Measurements from ENCODE around the gene SUN5.
"Not testable (repeated sequence)": the region's sequence is repeated elsewhere in the genome, so short reads cannot be mapped to it uniquely, and the experiment has no call there.

SUN5 gene, protein sequence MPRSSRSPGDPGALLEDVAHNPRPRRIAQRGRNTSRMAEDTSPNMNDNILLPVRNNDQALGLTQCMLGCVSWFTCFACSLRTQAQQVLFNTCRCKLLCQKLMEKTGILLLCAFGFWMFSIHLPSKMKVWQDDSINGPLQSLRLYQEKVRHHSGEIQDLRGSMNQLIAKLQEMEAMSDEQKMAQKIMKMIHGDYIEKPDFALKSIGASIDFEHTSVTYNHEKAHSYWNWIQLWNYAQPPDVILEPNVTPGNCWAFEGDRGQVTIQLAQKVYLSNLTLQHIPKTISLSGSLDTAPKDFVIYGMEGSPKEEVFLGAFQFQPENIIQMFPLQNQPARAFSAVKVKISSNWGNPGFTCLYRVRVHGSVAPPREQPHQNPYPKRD

DNA sequence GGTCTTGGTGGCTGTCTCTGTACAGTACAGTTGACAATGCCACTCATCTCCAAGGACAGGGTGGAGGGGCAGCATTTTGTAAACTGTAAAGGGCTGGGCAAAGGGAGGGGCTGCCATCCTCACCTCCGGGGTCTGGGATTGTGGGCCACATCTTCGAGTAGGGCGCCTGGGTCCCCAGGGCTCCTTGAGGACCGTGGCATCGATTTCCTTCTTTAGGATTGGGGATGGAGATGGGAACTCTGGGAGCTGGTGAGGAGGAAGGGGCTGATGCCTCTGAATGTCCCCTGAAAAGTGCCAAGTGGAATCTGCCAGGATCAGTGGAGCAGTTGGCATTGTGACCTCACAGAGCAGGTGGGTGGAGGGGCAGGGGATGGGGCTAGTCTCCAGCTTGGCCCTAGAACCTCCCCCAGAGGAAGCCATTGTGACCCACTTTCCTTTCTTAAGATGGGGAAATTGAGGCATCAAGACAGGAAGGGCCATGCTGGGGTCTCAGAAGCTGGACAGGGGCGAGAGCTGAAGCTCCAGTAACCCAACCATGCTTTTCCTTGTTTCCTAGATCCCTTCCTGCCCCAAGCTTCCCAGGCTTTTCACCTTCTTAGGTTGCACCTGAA lies at the start of gene SUN5:
TSS of gene SUN5 (minus strand) at position 293 of the 611 bp plus-strand sequence. CDS start at position 200, 93 bp downstream.
- DNase-seq = no peak

DNA sequence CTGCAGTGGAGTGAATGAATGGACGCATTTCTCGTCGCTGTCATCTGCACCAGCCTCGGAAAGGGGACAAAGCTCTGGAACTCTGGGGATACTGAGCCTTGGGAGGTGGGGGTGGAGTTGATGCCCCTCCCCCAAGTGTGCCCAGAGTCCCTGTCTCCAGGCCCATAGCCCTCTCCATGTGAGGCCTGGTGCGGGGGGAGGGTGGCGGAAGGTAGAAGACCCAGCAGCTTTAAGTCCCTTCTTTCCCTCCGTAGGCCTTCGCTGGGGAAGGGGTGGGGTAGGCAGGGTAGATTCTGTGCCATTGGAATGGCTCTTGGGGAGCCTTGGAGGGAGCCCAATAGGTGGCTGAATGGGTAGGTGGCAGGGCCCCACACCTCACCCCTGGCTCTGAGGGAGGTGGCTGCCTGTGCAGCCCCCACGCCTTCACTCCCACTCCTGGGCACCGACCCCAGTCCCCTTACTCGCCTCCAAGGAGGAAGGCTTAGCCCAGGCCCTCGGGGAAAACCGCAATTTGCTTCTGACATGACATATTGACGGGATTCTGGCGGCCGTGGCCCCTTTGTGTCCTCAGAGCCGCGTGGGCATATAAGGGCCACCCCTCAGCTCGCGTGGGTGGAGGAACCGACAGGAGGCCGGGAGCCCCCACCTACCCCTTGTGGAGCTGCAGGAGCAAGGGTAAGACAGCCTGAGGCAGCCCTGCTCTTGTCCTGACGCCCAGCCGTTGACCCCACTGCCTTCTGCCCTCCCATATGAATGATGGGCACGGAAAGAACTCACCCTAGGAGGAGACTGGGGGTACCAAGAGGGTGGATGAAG lies 49.3 kb upstream of the SUN5 start, which contains the start of gene BPIFB3:
TSS of gene BPIFB3 (plus strand) at position 613 of the 816 bp plus-strand sequence. CDS start 1,533 bp downstream, outside the sequence.
- DNase-seq = no peak

DNA sequence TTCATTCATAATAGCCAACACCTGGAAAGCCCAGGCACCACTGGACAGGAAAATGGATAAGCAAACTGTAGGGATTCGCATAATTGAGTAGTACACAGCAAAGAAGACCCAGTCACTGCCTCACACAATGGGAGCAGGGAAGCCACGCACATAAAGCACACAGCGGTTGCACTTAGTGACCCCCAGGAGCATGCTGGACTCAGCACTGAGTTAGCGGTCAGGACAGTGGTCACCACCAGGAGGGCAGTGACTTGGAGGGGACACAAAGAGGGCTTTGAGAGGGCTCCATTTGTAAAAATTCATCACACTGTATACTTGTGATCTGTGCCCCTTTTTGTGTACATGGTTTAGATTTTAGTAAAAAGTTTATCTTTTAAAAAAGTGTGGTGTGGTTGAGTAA lies 47.1 kb upstream of the SUN5 start:
- no peak for DNase-seq

DNA sequence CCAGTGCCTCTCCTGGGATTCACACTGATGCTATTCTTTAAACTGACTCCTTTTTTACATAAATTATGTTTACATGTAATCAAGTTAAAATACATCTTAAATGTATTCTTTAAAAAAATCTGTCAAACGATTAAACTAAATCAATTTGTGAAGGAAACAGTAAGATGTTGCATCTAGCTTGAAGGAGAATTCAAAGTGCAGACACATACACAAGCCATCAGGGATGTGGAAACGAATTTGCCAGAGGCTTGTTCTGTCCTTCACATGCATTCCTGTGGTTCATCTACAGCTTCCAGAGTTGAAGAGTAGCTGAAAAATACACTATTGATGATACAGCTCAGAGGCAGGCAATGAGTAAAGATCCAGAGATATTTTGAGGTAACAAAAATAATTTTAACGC lies 42.2 kb upstream of the SUN5 start:
- no peak for DNase-seq

DNA sequence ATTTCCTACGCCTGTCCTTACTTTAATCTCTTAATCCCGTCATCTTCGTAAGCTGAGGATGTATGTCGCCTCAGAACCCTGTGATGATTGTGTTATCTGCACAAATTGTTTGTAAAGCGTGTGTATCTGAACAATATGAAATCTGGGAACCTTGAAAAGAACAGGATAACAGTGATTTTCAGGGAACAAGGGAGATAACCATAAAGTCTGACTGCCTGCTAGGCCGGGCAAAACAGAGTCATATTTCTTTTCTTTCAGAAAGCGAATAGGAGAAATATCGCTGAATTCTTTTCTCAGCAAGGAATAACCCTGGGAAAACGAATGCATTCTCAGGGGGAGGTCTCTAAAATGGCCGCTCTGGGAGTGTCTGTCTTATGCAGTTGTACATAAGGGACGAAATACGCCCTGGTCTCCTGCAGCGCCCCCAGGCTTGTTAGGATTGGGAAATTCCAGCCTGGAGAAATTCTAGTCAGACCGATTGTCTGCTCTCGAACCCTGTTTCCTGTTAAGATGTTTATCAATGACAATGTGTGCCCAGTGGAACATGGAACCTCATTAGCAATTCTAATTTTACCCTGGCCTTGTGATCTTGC lies 41.0 kb upstream of the SUN5 start:
- DNase-seq = not testable (repeated sequence)

DNA sequence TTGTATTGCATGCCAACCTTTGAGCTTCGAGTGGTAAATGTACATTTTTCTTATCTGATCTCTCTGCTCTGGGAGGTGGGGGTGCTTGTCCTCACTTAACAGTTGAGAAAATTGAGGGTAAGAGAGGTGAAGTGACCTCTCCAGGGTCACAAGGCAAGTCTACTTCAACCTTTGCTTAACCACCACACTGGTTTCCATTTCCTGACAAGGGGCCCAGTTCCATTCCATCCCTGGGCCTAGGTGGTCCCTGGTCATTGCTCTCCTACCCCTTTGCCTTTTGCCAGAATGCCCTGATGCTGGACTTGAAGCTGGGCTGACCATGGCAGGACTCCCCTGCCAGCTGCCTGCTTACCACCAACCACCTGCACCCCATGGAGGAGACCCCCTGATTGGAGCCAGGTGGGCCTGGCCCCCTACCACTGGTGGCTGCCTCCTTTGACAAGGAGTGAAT lies 39.5 kb upstream of the SUN5 start:
- no peak for DNase-seq

DNA sequence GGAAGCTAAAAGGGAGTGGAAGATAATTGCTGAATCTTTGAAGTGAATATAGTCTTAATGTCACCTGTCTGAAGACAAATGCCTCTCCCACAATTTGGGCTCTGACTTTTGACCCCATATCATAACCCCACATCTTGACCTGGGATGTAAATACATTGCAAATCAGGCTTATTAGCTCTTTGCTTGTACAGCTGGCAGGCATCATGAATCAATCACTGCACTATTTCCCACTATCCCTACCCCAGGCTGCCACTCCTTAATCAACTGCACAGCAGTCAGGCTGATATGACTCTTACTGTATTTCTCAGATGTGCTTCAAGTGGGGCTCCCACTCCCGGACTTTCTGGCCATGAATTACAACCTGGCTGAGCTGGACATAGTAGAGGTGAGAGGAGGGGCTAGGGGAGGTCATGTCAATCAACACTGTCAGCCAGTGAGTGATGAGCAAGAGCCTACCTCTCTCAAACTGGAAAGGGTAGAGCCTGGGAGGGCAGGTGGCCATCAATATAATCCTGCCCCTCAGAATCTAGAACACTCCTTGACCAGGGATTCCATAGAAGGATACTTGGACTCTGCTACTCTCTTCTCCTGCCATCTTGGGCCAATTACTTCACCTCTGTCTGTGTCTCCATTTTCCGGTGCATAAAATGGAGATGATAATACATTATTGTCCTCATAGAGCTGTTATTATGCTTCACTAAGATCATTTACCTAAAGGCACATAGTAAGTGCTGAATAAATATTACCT lies 38.9 kb upstream of the SUN5 start:
- no peak for DNase-seq

DNA sequence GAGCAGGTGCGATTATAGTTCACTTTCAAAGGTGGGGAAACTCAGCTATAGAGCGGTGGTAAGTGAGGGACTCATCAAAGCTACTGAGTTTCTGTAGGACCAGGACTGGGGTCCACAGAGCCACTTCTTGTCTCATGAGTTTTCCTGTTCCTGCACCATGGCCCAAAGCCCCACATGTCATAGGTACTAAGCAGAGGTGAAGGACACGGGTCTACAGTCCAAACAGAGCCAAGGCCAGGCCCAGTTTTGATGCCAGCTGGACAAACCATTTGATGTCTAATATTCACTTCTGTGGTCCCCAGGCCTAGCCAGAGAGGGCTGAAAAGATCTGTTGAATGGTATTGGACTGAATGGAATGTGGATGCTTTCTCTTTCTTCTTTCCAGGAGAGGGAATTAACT lies 38.2 kb upstream of the SUN5 start:
- no peak for DNase-seq

DNA sequence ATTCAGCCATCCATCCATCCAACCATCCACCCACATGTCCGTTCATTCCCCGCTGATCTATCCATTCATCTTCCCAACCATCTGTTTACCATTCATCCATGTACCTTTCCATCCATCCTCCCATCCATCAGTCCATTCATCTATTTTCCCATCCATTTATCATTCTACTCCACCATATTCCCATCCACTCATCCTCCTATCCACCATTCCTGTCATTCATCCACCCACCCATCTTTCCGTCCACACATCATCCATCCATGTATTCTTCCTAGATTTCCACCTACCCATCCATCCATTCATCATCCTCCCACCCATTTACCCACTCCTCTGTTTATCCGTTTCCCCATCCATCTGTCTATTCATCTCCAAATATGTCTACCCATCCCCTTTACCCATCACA lies 34.0 kb upstream of the SUN5 start:
- no peak for DNase-seq

DNA sequence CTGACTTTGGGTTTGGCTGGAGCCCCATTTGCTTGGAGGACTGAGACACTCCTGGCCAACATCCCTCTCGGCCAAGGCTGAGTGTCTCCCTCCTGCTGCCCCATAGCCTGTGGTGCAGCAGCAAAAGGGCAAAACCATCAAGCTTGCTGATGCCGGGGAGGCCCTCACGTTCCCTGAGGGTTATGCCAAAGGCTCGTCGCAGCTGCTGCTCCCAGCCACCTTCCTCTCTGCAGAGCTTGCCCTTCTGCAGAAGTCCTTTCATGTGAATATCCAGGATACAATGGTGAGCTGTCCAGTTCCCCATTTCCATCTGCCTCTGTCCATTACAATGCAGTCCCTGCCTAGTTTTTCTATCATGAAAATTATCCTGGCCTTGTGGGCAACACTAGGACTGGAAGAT lies 33.2 kb upstream of the SUN5 start:
- no peak for DNase-seq

DNA sequence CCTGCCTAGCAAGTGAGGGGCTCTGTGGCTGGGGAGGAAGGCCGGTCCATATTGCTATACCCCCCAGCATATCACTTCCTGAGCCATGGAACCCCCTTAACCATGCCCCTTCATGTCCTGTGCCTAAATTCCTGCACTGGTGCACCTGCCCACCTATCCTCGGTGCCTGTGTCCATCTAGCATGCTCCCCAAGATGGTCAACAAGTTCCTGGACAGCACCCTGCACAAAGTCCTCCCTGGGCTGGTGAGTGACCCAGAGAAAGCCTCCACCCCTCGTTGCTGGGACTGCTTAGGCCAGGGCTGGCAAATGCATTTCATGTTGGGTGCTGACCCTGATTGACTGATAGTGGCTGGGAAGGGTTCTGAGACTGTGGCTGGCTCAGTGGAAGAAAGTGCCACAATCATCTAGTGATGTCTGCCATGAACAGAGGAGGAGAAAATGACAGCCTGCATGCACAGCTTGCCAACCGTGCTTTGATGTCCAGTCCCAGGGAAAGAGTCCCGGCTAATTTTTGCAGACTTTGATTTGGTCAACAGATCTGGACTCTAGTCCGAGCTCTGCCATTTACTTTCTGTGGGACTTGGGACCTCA lies 30.8 kb upstream of the SUN5 start:
- DNase-seq = no peak

DNA sequence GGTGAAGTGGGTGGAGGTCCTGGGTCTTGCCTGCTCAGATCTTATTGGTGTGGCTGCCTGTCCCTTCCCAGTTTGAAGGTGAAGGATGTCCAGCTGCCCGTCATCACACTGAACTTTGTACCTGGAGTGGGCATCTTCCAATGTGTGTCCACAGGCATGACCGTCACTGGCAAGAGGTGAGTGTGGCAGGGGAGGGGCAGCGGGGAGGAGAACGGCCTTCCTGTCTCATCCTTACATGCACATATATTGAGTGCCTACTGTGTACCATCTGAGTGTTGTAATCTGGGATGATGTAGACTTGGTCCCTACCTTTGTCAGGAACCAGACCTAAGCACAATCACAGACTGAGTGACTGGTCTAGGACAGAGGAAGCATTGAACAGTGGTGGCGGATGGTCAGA lies 29.9 kb upstream of the SUN5 start:
- no peak for DNase-seq

DNA sequence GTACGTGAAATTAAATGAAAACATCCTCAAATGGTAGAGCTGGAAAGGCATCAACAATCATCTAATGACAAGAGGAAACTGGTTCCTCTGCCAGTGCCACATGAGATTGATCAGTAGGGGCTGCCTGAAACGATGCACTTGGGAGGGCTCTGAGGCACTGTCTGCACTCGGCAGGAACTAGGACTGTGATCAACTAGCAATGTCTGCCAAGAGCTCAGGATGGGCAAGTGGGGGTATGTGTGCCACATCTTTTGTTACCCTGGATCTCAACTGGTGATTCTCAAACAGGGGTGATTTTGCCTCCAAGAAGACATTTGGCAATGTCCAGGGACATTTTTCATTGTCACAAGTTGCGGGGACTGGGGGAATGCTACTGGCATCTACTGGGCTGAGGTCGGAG lies 29.1 kb upstream of the SUN5 start:
- DNase-seq = no peak

DNA sequence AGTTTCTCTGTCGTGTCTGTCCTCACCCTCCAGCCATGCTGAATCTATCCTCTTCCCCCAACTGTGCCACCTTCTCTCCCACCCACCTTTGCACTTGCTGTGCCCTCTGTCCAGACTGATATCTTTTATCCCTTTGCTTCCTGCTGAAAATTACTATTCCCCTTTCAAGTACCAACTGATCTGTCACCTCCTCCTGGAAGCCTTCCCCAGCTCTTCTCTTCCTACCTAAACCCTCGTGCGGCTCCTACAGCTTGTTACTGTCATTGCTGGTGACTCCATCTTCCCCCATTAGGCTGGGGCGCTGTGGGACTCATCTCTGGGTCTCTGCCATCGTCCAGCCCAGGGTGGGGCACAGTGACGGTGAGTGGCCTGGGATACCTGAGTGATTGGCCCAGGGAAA lies 28.3 kb upstream of the SUN5 start:
- DNase-seq = no peak

DNA sequence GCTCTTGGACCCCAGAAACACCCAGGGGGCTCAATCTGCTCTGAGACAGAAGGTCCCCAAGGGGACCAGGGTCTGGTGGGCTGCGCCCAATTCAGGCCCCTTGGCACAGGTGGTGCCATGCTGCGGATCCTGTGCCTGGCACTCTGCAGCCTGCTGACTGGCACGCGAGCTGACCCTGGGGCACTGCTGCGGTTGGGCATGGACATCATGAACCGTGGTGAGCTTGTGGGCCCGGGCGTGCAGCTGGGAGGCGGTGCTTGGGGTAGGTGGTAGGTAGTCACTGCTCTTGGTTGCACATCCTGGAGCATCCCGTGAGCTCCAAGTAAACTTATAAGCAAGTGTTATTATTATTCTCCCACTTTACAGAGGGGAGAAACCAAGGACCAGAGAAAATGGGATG lies 27.3 kb upstream of the SUN5 start, which contains the start of gene BPIFB6:
TSS of gene BPIFB6 (plus strand) at position 118 of the 400 bp plus-strand sequence. CDS start at position 118, 0 bp downstream.
- no peak for DNase-seq

DNA sequence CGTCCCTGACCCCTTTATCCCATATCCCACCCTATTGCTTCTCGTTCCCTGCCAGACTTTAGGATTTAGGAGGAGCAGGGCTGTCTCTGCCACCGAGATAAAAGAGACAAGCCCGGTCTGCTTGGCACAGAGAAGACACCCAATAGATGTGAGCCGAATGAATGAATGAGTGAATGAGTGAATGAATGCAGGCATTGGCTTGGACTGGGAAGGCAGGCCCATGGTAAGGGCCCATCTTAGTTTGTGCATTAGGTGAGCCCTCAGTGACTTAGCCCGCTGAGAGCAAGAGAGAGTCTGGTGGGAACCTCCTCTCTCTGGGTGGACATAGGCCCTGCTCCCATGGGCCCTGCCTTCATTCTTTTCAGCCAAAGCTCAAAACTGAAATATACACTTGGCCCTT lies 26.3 kb upstream of the SUN5 start:
- no peak for DNase-seq

DNA sequence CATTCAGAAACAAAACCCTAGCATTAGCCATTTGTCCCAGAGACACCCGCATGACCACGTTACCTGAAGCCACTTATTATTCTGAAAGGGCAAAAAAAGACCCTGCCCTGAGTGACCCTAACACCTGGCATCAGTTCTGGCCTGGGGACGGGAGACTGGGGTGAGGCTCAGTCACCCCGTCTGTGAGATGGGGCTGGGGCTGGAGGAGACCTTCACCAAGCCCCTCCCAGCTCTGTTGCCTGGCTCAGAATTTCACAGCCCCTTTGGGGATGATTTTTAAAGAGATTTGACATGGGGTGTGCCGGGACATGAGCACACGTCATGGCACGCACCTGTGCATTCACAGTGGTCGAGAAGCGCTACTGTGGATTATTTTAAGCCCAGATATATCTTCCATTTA lies 25.8 kb upstream of the SUN5 start:
- no peak for DNase-seq

DNA sequence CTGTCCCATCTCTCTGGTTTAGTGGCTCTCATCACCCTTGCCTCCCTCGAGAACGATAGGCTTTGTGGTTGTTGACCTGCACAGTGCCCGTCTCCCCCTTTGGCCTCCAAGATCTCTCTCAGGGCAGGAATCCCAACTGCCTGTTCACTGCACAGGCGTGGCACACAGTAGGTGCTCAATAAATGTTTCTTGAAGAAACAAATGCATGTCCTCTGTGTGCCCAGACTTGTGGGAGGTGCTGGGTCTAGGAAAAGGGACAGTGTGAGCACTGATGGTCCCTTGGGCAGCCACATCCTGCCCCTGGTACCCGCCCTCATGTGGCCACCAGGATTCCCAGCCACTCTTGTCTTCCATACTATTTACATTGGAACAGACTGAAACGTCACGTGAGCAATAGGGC lies 24.6 kb upstream of the SUN5 start:
- no peak for DNase-seq

DNA sequence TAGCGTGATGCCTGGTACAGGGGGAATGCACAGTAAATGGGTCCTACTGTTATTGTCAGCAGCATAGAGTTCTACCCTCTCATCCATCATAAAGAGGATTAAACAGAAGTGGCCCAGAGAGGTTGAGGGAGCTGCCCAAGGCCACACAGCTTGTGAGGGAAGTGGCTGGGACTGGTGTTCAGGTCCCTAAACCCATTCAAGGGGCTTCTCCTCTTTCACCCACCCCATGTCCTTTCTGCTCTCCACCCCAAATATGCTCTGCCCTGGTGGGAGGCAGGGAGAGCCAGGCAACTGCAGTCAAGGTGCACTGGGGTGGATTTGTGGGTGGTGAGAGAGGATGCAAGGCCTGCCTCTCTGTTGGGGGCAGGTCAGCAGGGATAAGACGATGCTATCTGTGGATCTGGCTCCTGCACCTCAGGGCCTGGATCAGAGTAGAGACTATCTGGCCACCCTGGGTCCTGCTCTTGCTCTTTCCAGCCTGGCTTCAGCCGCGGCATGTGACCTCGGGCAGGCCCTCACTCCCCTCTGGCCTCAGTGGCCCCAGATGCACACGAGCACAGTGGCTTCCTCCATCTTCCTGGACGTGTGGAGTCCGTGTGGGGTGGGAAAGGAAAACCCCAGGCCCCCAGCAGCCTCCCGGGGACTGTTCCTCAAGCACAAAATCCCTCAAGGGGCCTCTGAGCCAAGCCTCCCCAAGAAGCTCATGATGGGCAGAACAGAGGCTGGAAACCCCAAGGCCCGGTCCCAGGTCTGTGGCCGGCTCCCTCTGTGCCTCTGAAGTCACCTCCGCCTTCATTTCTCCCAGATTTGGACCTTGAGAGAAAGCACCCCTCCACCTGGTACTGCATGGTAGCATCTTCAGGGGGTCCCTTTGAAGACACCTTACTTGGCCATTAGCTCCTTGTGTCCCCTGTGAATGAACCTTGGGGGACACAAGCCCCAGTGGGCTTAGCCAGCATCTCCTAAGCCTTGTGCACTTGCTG lies 23.8 kb upstream of the SUN5 start:
- no peak for DNase-seq

All from anterior cingulate cortex (tissue), 58 donors.